IPS-18c (cell line): ENCODE data around the gene RORC.

Source experiments
- H3K4me3 ChIP-seq: 2 replicates; pipeline ENCODE4 v1.7.0; 2013; ENCODE audit warnings: low read depth, mild to moderate bottlenecking, low read length, moderate library complexity; ENCODE audit not compliant: insufficient read depth
- H3K9me3 ChIP-seq: one replicate; pipeline ENCODE4 v1.6.1; 2013; ENCODE audit warnings: mild to moderate bottlenecking, low read length, moderate library complexity; ENCODE audit not compliant: control insufficient read depth, insufficient read depth

RORC gene

DNA sequence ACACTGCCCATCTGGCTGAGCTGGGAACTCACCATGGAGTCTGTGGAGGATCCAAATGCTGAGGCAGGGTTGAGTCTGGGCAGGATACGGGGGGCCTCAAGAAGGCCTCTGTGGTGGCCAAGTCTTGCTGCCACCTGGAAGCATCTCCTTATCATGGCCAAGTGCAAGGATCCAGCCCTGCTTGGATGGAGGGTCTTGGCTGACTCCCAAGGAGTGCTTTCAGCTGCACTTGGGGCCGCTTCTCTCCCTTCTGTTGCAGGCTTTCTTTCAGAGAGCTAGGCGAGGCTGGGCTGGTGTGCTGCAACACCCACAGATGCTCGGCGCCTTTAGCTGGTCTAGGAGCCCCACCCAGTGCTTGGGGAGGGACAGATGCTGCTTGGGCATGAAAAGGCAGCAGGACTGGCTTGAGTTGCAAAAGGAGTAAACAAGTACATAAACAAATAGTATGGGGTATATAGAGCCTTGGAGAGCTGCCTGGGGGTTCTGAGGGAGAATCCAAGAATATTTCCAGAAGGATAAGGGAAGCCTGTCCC lies 21.9 kb upstream of the RORC start, which contains the start of gene THEM5:
THEM5 (minus strand) TSS at position 302 of the 533 bp plus-strand sequence; CDS start at position 155, 147 bp downstream.
- no peaks in the 10 kb centered on the region for H3K9me3 ChIP-seq
- H3K4me3 ChIP-seq: no peak within 1 kb of the TSS

DNA sequence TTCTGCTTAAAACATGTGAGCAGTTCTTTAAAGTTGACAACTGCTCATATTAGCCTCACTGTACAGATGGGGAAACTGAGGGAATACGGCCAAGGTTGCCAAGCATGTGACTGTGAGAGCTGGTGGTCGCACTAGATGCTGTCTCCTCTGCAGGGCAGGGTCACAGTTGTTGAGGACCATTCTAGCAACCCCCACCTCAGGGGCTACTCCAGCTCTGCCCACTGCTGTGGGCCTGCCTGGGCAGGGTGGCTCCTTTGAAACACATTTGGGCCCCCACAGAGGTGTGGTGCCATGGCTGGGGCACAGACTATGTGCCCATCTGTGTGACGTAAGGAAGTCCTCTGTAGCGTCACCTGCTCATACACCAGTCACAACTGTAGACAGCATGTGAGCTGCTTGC lies 21.1 kb upstream of the RORC start:
- H3K9me3 ChIP-seq: no peaks in the 10 kb centered on the region

DNA sequence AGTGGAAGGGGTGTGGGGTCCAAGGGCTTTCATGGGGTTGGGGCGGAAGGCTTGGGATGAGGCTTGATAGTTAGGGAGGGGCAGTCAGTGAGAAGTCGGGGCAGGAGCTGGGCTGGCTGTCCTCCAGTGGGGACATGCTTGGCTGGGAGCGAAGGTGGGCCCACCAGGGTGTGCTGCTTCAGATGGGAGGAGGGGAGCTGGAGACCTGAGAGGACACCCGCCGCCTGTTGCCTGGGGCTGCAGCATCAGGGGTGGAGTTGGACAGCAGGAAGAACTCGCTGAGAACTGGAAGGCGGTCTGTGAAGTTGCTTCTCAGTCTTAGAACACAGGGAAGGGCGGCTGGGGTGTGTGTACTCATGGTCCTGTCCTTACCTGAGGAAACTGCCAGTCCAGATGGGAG lies 20.3 kb upstream of the RORC start:
- no peak overlapping the region for H3K4me3 ChIP-seq
- no peaks in the 10 kb centered on the region for H3K9me3 ChIP-seq

More for the DNA sequence above, 21.1 kb upstream of the RORC start:
- no peak overlapping the region for H3K4me3 ChIP-seq

DNA sequence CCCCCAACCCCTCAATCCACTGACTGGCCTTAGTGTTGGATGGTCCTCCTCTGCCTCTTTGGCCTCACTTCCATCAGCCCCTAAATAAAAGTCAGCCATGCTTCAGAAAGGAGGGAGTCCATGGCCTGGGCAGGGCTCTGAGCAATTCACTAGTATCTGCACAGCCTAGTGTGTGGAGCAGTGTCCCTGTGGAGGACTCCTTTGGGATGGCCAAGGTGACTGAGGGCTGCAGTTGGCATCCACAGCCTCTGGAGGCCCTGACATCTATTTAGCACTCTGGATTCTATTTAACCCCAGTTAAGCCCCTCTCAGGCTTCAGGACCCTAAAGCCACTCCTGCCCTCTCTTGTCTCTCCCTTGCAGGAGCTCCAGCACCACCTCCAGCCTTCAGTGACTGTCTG lies 18.3 kb upstream of the RORC start:
- Histone ChIP-seq H3K9me3 (no peaks in the 10 kb centered on the region), H3K4me3 (no peak overlapping the region)

DNA sequence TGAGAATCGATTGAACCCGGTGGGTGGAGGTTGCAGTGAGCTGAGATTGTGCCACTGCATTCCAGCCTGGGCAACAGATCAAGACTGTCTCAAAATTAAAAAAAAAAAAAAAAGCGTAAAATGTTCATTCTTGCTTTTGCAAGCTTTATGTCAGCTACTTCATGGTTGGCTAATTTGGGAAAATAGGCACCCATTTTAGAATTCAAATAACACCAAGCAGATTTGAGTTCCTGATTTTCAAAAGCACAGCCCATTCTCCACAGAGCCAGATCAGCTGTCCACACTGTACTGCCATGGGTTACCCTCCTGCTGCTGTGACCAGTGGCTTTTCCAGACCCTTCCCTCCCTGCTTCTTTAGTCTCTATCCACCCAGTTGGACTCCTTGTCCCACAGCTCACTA lies 17.5 kb upstream of the RORC start:
- no peaks in the 10 kb centered on the region for H3K9me3 ChIP-seq
- no peak overlapping the region for H3K4me3 ChIP-seq

DNA sequence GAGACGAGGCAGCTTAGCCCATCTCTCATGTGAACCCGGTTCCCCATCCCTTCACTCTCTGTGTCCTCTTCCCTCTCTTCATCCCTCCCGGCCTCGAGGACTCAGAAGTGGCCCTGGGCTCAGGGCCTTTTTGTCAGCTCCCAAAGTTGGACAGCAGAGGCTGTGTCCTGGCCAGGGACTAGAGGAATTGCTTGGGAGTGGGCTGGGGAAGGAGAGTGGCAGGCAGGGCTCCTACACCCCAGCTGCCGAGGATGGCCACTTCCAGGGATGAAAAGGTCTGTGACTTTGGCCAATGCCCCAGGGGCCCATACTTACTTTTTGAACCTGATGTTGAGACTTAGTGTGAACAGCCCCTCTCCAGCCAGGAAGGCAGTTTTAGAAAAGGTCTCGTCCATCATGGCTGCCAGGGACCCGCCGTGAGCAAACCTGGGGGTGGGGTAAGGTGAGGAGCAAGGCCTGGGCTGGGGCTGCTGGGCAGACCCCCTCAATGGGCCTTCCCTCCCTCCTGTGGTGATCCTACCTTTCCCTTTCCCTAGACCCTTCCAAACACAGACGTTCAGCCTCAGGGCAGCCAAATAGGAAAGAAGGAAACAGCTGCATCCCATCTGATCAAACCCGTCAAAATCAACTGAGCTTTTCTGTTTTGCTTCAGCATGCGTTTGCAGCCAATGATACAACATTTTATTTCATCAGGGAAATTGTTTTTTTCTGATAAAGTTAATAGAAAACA lies 16.4 kb upstream of the RORC start:
- Histone ChIP-seq H3K4me3 (no peak overlapping the region), H3K9me3 (no peaks in the 10 kb centered on the region)

DNA sequence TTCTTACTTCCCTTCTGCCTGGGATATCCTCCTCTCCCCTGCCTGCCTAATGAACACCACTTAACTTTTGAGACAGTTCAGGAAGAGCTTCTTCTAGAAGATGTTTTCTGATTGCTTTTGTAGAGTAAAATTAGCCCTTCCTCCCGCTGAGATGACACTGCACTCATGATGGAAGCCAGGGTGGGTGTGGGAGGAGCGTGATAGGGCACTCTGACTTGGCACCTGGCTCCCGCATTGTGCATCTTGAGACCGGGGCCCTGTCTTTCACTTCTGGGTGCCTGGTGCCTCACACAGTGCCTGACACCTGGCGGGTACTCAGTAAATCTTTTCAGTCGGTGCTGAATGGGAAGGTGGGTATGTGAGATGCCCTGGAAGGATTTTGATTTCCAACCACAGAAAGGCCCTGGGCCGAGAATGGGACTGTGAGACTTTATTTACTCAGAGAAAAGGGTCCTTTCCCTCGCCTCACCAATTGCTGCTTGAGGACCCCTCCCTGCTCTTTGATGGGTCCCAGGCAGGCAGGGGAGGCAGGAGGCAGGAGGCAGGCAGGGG lies 15.2 kb upstream of the RORC start:
- Histone ChIP-seq H3K9me3 (no peaks in the 10 kb centered on the region), H3K4me3 (0 out of 2 replicates have a peak overlapping the region, but pooled peaks have one; percentile 1)

DNA sequence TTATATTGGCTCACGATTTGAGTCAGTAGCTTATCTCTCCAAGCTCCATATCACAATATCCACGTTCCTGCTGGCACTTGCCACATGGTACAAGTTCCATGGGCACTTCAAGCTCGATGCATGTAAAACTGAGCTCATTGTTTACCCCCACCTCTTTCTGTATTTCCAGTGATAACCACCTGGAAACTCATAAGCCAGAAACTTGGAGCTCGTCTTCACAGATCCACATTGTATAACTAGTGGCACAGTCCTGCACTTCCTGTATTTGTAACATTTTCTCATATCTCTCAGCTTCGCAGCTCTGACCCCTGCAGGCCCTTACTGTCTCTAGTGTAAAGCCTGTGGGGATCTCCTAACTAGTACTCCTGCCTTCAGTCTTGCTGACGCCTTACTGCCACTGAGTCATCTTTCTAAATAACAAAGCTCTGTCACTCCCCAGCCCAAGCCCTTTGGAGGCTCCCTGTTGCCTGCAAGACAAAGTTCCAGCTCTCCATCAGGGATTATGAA lies 14.5 kb upstream of the RORC start:
- Histone ChIP-seq H3K9me3 (no peaks in the 10 kb centered on the region), H3K4me3 (no peak overlapping the region)

DNA sequence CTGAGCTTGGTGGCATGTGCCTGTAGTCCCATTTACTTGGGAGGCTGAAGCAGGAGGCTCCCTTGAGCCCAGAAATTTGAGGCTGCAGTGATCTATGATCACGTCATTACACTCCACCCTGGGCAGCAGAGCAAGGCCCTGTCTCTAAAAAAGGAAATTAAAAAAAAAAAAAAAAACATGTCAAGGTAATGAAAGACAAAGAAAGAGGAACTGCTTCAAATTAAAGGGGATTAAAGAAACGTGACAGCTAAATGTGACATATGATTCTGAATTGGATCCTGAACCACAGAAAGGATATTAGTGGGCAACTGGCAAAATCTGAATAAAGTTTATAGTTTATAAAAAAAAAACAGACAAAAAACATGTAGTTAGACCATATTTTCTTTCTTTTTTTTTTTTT lies 11.8 kb upstream of the RORC start:
- no peaks in the 10 kb centered on the region for H3K9me3 ChIP-seq
- no peak overlapping the region for H3K4me3 ChIP-seq

DNA sequence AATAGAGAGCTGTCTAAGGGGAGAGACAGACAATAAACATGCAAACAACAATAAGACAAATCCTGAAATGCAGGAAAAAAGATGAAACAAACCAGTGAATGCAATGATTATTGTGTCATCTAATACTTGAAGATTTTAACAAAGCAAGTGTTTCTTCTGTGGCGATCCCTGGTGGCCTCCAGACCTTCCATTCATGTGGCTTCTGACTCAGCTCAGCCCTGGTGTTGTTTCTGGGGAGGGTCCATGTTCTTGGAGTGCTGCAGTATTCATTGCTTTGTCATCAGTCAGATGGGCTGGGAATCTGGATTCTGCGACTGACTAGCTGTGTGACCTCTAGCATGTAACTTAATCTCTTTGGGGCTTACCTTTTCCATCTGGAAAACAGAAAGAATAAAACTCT lies 9.5 kb upstream of the RORC start:
- Histone ChIP-seq H3K4me3 (no peak overlapping the region), H3K9me3 (no peaks in the 10 kb centered on the region)

DNA sequence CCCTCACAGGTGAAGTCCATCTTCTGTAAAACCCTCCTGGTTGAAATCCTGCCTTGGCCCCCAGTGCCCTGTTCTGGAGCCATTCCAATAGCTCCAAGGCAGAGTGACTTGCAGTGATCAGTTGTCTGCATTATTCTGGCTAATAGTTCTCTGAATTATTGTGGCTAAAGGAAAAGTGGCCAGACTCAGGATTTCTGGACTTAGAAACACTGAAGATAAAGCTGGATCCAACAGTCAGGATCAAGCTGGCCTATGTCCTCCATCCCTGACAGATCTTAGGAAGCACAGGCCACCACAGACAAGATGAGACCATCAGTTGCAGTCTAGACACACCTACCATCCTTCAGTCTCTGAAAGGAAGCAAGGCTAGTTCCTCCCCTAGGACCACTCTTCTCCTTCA lies 8.8 kb upstream of the RORC start:
- peak overlapping the region; percentile 63; the same call in 1 of the 2 replicates for H3K4me3 ChIP-seq
- H3K9me3 ChIP-seq: no peaks in the 10 kb centered on the region

DNA sequence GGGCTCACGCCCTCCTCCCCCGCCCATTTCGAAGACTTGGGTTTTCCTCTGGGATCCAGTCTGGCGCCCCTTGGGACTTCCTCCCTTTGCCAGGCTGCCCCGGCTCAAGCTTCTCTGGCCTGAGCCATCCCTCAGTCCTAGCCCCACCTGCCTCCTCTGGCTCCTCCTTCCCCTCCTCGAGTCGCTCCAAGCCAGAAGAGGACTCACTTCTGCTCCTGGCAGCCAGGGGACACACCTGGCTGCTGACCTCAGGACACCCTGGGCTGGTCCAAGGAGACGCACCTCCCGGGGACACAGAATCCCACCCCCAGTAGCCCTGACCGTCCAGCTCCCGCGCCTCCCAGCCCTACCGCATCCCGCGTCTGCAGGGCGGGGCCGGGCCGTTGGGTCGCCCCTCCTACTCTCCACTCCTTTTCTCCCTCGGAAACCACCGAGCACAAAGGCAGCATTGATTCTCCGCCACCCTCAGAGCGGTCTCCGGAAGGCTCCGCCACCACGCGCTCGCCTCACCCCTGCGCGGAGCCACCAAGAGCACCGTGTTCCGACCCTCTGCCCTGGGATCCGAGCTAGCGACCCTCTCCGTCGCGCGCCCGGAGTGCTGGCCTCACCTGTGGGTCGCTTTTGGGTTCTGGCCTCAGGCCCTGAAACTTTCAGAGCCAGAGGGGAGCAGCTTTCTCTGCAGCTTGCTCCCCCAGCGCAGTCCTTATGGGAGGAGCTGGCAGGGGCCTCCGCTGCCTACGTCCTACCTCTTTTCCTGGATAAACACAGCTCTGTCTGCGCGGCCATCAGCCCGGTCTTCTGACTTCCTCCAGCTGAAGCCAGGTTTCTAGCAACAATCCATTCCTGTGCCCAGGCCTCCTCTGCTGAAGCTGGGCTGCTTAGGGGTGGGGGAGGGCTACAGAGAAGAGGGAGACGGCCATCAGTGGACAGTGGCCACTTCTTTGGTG lies 8.1 kb upstream of the RORC start, which contains the start of gene C2CD4D:
C2CD4D (minus strand) TSS at position 364 of the 947 bp plus-strand sequence. CDS start 831 bp downstream, outside the sequence.
- Histone ChIP-seq H3K9me3 (no peaks in the 10 kb centered on the region), H3K4me3 (peak within 1 kb of the TSS; percentile 63)

DNA sequence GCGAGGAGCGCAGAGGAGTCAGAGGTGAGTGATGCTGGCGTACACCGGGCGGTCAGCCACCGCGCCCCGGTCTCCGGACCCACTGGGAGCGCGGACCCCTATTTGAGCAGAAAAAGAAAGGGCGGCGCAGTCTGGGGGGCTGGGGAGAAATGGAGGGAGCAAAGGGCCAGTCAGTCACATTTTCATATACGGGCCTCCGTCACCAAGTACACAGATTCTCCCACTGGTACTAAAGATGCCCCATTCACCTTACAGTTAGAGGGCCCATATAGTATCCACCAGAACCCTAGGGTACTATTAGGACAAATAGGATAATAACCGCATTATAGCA lies 7.4 kb upstream of the RORC start:
- no peaks in the 10 kb centered on the region for H3K9me3 ChIP-seq
- H3K4me3 ChIP-seq: peak overlapping the region; percentile 63

DNA sequence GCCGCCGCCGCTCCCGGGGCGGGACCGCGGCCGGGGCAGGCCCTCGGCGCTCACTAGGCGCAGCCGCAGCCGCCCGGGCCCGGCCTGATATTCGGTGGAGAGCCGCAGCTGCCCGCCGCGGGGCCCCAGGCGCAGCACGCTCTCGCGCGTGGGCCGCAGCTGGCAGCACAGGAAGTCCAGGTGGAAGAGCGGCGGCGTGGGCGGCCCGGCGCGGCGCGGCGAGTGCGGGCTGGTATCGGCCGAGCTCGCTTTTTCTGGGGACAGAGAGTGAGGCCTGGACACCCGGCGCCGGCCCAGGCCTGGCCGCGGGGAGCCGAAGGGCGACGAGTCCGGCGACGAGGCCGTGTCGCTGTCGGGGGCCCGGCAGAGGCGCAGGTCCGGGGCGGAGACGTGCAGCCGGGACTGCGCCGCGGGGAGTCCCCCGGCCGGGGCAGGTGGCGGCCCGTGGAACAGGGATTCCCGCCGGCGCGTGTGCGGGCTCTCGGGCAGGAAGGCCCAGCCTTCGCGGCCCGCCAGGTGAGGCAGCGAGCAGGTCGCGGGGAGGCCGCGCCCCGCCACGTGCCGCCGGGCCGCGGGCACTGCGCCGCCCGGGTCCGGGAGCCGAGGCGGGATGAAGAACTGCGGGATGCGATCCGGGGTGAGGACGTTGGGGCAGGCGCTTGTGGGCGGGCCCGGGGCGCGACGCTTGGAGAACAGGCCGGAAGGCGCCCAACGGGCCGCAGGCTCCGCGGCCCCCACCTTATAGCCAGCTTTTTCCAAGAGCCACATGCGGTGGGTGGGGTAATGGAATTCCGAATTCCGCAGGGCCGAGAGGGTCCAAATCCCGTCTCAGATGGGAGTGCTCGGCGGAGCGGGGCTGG lies 6.8 kb upstream of the RORC start:
- Histone ChIP-seq H3K4me3 (peak overlapping the region; percentile 63), H3K9me3 (no peaks in the 10 kb centered on the region)

DNA sequence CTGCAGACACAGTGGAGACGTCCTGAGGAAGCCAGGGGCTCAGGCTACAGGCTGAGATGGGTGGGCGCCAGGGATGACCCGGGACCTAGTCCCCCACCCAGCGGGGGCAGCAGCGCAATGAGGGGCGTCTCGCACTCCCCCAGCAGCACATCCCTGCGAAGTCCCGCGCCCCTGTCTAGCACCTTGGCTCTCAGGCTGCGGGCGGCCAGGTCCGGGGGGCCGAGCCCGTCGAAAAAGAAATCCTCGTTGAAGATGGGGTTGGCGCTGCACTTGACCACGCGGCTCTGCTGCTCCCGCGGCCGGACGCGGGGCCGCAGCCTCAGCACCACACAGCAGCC lies 6.3 kb upstream of the RORC start:
- no peaks in the 10 kb centered on the region for H3K9me3 ChIP-seq
- peak overlapping the region; percentile 63 for H3K4me3 ChIP-seq

DNA sequence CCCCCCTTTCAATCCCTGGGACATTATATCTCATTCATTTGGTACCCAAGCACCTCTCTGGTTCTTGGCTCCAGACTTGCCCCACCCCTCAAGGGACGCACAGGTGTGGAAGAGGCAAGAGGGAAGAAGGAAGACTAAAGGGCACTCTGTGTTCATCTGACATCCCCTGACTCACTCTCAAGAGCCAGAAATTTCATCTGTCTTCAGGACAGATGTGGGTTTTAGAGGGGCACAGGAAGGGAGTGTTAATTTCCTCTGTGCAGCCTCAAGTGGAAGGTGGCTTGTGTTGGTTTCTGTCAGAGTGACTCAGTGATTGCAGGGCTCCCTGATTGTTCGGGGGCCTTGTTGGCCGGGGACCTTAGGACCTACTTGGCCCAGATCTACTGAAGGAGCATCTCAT lies 5.6 kb upstream of the RORC start:
- Histone ChIP-seq H3K4me3 (no peak overlapping the region), H3K9me3 (no peaks in the 10 kb centered on the region)

DNA sequence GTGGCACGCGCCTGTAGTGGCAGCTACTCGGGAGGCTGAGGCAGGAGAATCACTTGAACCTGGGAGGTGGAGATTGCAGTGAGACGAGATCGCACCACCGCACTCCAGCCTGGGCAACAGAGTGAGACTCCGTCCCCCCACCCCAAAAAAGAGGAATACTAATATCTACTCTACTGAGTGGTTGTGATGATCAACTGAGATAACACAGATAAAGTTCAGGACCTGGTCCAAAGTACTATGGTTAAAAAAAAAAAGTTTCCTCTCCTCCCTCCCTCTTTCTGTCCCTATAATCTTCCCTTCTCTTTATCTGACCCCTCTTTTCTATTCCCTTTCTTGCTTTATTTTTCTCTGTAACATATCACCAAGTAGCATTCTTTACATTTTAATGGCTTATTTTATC lies 4.0 kb upstream of the RORC start:
- Histone ChIP-seq H3K4me3 (no peak overlapping the region), H3K9me3 (no peaks in the 10 kb centered on the region)
